Hematopoietic multipotent progenitor cell treated with erythropoietin and hydrocortisone succinate and interleukin-3 and kit ligand, for 17 days (in vitro differentiated cells): ENCODE measurements around the gene NDUFA11.

Experiments used
- DNase-seq: peaks from one replicate; pipeline ENCODE4 v3.0.0-alpha.2; 2015; ENCODE audit warnings: low spot score

The NDUFA11 gene

GRCh38 chr19:5908773-5909442, 5.3 kb upstream of the NDUFA11 start:
- DNase-seq: no peak

DNA sequence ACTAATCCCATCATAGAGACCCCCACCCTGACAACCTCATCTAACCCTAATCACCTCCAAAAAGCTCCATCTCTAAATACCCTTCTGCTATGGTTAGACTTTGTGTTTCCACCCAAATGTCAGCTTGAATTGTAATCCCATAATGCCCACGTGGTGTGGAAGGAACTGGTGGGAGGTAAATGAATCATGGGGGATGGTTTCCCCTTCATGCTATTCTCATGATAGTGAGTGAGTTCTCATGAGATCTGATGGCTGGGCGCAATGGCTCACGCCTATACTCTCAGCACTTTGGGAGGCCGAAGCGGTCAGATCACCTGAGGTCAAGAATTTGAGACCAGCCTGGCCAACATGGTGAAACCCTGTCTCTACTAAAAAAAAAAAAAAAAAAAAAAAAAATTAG, 3.7 kb upstream of the NDUFA11 start:
- DNase-seq: no peak

DNA sequence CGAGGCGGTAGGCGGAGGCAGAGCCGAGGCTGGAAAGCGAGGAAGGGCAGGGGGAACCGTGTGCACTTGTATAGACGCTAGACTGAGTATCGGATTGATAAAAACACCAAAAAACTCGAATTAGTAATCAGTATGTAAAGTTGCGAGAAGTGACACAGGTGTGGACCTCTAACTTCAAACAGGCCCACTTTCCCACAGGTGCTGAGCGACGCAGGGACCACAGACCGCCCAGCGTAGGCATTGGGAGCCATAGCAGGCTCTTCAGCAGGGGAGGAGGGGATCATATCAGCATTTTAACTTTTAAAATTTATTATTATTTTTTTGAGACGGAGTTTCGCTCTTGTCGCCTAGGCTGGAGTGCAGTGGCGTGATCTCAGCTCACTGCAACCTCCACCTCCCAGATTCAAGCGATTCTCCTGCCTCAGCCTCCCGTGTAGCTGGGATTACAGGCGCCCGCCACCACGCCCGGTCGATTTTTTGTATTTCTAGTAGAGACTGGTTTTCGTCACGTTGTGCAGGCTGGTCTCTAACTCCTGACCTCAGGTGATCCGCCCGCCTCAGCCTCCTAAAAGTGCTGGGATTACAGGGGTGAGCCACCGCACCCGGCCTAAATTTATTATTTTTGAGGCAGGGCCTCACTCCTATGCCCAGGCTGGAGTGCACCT, 1.7 kb upstream of the NDUFA11 start:
- DNase-seq: no peak

GRCh38 chr19:5904352-5905113, 943 bp upstream of the NDUFA11 start, which contains the start of gene VMAC:
Gene VMAC (plus strand): TSS chr19:5904872. CDS start chr19:5904891, 19 bp downstream.
- peak; percentile 100 for DNase-seq

DNA sequence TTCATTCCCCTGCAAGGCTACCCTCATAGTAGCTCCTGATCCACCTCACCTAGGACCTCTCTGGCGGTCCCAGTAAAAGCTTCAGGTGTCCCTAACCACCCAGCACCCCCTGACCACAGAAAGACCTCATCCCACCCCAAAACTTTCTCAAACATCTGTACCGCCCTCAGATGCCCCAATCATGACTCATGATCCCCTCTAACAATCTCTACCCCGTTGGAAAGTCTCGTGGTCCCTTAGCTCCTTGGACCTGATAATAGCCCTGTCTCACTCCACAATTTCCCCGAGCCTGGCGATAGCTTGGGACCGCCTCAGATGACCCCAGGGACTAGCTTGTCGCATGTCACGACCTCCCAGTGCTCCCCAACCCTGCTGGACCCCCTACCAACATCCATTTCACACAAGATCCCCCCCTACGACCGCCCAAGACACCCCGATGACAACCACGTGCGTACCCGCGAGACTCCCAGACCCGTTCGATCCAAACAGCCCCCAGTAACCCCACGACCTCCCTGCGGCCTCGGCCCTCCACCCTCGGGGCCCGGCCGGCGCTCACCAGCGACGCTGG, 450 bp downstream of the NDUFA11 start:
- DNase-seq: peak; percentile 51

- no peak for DNase-seq
Observed at GRCh38 chr19:5900976-5901375, 2.6 kb downstream of the NDUFA11 start.

DNA sequence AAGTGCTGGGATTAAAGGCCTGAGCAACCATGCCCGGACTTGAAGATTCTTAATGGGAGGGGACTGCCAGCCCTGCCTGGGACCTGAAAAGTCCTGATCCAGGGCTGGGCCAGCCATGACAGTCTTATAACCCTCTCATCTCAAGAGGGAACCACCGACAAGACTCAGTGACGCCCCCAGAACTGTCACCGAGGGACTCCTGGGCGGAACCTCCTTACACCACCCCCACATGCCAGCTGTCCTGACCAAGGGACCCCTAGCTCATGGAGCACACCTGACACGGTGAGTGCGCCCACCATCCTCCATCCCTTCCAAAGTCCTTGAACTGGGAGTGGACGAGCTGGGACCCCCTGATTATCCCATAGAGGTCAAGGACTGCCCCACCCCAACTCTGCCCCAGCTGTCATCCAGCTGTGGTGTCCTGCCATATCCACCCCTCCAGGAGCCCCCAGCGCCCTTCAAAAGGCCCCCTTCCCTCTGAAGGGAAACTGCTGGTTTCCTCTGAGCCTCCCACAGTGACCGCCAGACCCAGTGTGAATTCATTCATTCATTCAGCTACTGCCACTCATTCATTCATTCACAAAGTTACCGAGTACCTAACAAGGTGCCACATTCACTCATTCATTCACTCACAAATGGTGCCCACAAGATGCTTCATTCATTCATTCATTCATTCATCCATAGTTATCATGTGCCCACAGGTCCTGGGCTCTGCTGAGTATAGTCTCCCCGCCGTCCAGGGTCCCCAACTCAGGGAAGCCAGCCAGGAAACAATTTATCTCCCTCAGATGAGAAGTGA, 3.7 kb downstream of the NDUFA11 start:
- DNase-seq: no peak

DNA sequence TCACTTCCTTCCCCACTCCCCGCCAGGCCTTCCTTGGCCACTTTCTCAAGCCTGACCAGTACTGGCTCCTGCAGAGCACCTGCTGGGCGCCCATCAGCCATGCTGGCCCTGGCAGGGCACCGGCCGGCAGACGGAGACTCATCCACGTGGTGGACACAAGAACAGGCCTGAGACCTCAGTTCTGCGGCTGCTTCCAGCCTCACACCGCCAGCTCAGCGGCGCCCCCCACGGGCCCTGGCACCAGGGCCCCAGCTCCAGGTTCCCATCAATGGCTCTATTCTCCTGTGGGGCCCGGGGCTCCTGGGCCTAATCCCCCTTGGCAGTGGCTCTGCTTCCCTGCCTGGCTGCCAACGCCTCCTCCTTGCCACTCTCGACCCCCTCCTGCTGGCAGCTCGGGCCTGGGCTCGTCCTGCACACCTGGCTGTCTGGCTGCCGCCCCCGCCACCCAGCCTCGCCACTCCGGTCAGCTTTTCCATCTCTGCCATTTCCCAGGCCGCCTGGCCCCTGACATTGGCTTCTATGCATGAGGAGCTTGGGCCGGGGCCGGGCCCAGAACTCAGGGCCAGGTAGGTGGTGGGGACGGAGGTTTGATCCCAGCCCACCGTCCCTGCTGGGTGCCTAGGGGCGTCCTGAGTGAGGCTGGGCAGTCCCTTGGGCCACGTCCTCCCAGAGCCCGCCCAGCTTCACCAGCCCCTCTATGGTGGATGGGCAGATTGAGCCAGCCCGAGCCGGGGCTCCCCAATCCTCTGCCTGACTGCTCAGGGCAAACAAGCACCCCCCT, 6.2 kb downstream of the NDUFA11 start:
- DNase-seq: no peak

- no peak for DNase-seq
Observed at GRCh38 chr19:5896365-5897076, 7.1 kb downstream of the NDUFA11 start.

DNA sequence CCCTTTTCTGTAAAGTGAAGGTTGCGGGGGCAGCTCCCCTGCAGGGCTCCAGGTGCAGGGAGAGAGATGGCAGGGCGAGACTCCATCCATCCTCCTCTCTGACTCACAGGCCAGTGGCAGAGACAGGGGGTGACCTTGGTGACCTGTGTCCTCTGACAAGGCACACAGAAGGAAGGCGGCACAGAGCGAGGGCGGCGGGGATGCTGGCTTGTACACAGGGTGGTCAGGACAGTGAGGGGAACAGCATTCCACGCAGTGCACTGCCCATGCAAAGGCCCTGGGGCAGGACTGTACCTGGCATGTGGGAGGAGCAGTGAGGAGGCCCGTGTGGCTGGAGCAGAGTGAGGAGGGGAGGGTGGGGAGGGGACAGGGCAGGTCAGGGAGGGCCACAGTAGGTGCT, 7.7 kb downstream of the NDUFA11 start:
- DNase-seq: no peak

- no peak for DNase-seq
Observed at GRCh38 chr19:5895409-5895808, 8.2 kb downstream of the NDUFA11 start.

- peak; percentile 24 for DNase-seq
Observed at GRCh38 chr19:5894704-5895349, 8.8 kb downstream of the NDUFA11 start.

DNA sequence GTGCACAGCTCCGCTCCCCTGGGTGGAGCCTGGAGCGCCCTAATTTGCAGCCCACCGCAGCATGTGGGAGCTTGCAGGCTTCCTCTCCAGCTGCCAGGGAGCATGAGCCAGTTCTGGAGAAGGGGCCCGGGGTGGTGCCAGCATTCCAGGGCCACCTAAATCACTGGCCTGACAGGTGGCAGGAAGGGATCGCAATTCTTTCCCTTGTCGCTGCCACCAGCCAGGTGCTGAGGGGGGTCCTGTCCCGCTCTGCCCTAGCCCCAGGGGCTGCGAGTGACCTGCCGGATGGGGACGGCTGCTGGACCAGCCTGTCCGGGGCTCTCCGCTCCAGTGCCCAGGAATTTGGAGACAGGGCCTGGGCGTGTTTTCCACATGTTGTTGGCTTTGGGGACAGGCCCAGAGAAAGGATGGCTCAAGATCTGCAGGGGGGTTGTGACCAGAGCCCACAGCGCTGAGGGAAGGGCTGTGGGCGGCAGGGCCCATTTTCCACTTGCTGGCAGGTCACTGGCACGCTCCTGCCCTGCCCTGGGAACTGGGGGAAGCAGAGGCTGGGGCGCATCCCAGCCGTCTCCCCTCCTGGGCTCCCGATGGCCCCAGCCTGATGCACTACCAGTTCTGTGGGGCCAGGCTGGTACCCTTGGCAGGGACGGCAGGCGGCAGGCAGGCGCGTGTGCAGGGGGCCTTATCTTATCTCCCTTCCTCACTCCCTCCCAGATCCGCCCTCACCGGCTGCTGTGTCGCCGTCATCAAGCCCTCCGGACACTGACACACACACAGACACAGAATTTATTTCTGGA, 9.5 kb downstream of the NDUFA11 start:
- DNase-seq: peak; percentile 79

DNA sequence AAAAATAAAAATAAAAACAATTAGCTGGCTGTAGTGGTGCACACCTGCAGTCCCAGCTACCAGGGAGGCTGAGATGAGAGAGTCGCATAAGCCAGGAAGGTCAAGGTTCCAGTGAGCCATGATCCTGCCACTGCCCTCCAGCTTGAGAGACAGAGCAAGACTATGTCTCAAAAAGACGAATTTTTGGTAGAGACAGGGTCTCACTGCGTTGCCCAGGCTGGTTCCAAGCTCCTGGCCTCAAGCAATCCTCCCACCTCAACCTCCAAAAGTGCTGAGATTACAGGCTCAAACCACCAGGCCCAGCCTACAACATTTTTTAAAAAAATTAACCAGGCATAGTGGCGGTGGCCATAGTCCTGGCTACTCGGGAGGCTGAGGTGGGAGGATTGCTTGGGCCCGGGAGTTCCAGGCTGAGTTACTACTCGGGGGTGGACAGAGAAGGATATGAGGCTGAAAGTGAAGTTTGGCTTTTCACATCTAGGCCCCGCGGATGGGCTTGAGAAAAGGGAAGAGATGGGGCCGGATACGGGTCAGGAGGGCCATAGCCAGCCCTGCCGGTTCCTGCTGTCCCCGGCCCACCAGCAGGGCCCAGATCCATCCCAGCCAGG, 10.2 kb downstream of the NDUFA11 start:
- DNase-seq: no peak

GRCh38 chr19:5892772-5893275, 10.8 kb downstream of the NDUFA11 start:
- DNase-seq: no peak

GRCh38 chr19:5891938-5892771, 11.4 kb downstream of the NDUFA11 start:
- DNase-seq: peak; percentile 32

GRCh38 chr19:5891572-5891937, 12.0 kb downstream of the NDUFA11 start:
- DNase-seq: no peak

- DNase-seq: no peak
Observed at GRCh38 chr19:5890099-5890498, 13.5 kb downstream of the NDUFA11 start.
